Activated naive CD4-positive, alpha-beta T cell treated with anti-CD3 and anti-CD28 coated beads, Interleukin-2, amount 50 U/mL, for 72 hours (primary cell): ENCODE results near the gene ALAS1. TPM values are rescaled to one million over a fixed set of nuclear protein-coding genes. Genes with fewer than 3 reads are reported as not detected.
A peak's percentile ranks its signal among the peaks of the same experiment; 100 is the strongest.

Source experiments
- ATAC-seq, 2 donors: fragments of 150-1000 bp; cut with Tn5 transposase; 2 replicates each; pipeline ENCODE4 v1.10.0; 2021; ENCODE audit warnings: mild to moderate bottlenecking in 2 of 2, moderate library complexity in 2 of 2
- DNase-seq, 2 donors: peaks; one replicate each; pipeline ENCODE4 v3.0.0; 2021 to 2022; ENCODE audit warnings: low spot score in 2 of 2
- H3K27ac Mint-ChIP-seq, 2 donors: one replicate each; pipeline ENCODE4 v1.8.0; 2022; ENCODE audit warnings: mild to moderate bottlenecking in 2 of 2, mixed read lengths in 2 of 2
- H3K36me3 Mint-ChIP-seq, 2 donors: one replicate each; pipeline ENCODE4 v1.8.0; 2022; ENCODE audit warnings: mixed read lengths in 2 of 2
- H3K9me3 Mint-ChIP-seq, 2 donors: one replicate each; pipeline ENCODE4 v1.8.0; 2022; ENCODE audit warnings: mixed read lengths in 2 of 2
- total RNA-seq, 2 donors: library from RNA; stranded (reverse); gene quantifications; one replicate each; pipeline ENCODE4 v1.2.3, GENCODE V29; 2022

Gene ALAS1
- total RNA-seq, 2 donors from 2014 or later, result 56.1 to 72.0 TPM

GRCh38 chr3:52222319-52223221 lies 24.6 kb downstream of the ALAS1 start:
- Mint-ChIP-seq H3K9me3 (no peaks in the 10 kb centered on the region), H3K36me3 (no peaks in the 10 kb centered on the region), H3K27ac (peak overlapping the region; percentile 85 to 93)
- DNase-seq (no peak), ATAC-seq (no peak)

- no peak for ATAC-seq
- Mint-ChIP-seq H3K36me3 (no peaks in the 10 kb centered on the region), H3K9me3 (no peaks in the 10 kb centered on the region), H3K27ac (peak overlapping the region; percentile 85 to 94)
- DNase-seq, result no peak
These were observed 25.8 kb downstream of the ALAS1 start for GRCh38 chr3:52223449-52224408.

- ATAC-seq (peak; percentile 32 to 53), DNase-seq (no peak)
- H3K9me3 Mint-ChIP-seq, result no peaks in the 10 kb centered on the region
- peaks cover 0 to 8% of the 10 kb centered on the region in 2 donors for H3K36me3 Mint-ChIP-seq
- peak within 1 kb of the TSS; percentile 85 to 97 for H3K27ac Mint-ChIP-seq
These were observed 27.7 kb downstream of the ALAS1 start, which contains the start of gene TLR9 for GRCh38 chr3:52225452-52226228. TSS of gene TLR9 (minus strand) at chr3:52225645. CDS start at chr3:52225529, 116 bp downstream.

- no peak for DNase-seq
- Mint-ChIP-seq H3K9me3 (no peaks in the 10 kb centered on the region), H3K27ac (peak overlapping the region; percentile 75 to 97), H3K36me3 (peaks cover 0 to 9% of the 10 kb centered on the region in 2 donors)
- peak; percentile 0 to 7 for ATAC-seq
These were observed 28.4 kb downstream of the ALAS1 start for GRCh38 chr3:52226229-52226817.

- peak overlapping the region; percentile 75 to 97 for H3K27ac Mint-ChIP-seq
- DNase-seq, result no peak
- ATAC-seq, result no peak
These were observed 29.2 kb downstream of the ALAS1 start for GRCh38 chr3:52227117-52227516.

GRCh38 chr3:52227766-52228165 lies 29.8 kb downstream of the ALAS1 start:
- ATAC-seq (no peak), DNase-seq (no peak)
- Mint-ChIP-seq H3K9me3 (no peaks in the 10 kb centered on the region), H3K36me3 (peaks cover 0 to 16% of the 10 kb centered on the region in 2 donors), H3K27ac (peak overlapping the region; percentile 15 to 75)

More at GRCh38 chr3:52227117-52227516, 29.2 kb downstream of the ALAS1 start:
- Mint-ChIP-seq H3K9me3 (no peaks in the 10 kb centered on the region), H3K36me3 (peaks cover 0 to 16% of the 10 kb centered on the region in 2 donors)

- no peak for ATAC-seq
- peak overlapping the region in 1 of 2 donors; percentile 75 for H3K27ac Mint-ChIP-seq
- DNase-seq, result no peak
- H3K36me3 Mint-ChIP-seq, result peaks cover 0 to 16% of the 10 kb centered on the region in 2 donors
- no peaks in the 10 kb centered on the region for H3K9me3 Mint-ChIP-seq
These were observed 30.3 kb downstream of the ALAS1 start for GRCh38 chr3:52228266-52228665.

GRCh38 chr3:52228751-52229291 lies 30.9 kb downstream of the ALAS1 start:
- ATAC-seq (no peak), DNase-seq (no peak)
- Mint-ChIP-seq H3K9me3 (no peaks in the 10 kb centered on the region), H3K27ac (no peak overlapping the region), H3K36me3 (peaks cover 0 to 16% of the 10 kb centered on the region in 2 donors)

GRCh38 chr3:52229656-52230055 lies 31.7 kb downstream of the ALAS1 start:
- Mint-ChIP-seq H3K36me3 (peaks cover 0 to 16% of the 10 kb centered on the region in 2 donors), H3K9me3 (no peaks in the 10 kb centered on the region), H3K27ac (peak overlapping the region in 1 of 2 donors; percentile 55)
- no peak for ATAC-seq
- no peak for DNase-seq

GRCh38 chr3:52230461-52230860 lies 32.5 kb downstream of the ALAS1 start:
- H3K9me3 Mint-ChIP-seq, result no peaks in the 10 kb centered on the region
- peak overlapping the region; percentile 52 to 55 for H3K27ac Mint-ChIP-seq
- H3K36me3 Mint-ChIP-seq, result peaks cover 0 to 16% of the 10 kb centered on the region in 2 donors
- ATAC-seq, result no peak
- DNase-seq, result no peak

- no peak for DNase-seq
- no peaks in the 10 kb centered on the region for H3K9me3 Mint-ChIP-seq
- H3K27ac Mint-ChIP-seq, result peak overlapping the region; percentile 36 to 79
- peak in 1 of 2 donors; percentile 1 for ATAC-seq
- peaks cover 0 to 16% of the 10 kb centered on the region in 2 donors for H3K36me3 Mint-ChIP-seq
These were observed 33.0 kb downstream of the ALAS1 start for GRCh38 chr3:52230889-52231499.

- DNase-seq (peak in 1 of 2 donors; percentile 97), ATAC-seq (peak; percentile 75 to 80)
- peaks cover 0 to 20% of the 10 kb centered on the region in 2 donors for H3K36me3 Mint-ChIP-seq
- peak overlapping the region; percentile 79 to 81 for H3K27ac Mint-ChIP-seq
- H3K9me3 Mint-ChIP-seq, result no peaks in the 10 kb centered on the region
These were observed 33.7 kb downstream of the ALAS1 start for GRCh38 chr3:52231502-52232278.

GRCh38 chr3:52232279-52233107 lies 34.5 kb downstream of the ALAS1 start:
- Mint-ChIP-seq H3K36me3 (peaks cover 0 to 20% of the 10 kb centered on the region in 2 donors), H3K27ac (peak overlapping the region; percentile 50 to 79), H3K9me3 (no peaks in the 10 kb centered on the region)
- ATAC-seq (peak in 1 of 2 donors; percentile 16), DNase-seq (no peak)
